Suprapubic skin (tissue), 4 donors: ENCODE results near the gene MTERF2.

Experiments used
- EP300 ChIP-seq: sonication (generic); formaldehyde crosslinking; IDR thresholded peaks from one replicate; pipeline ENCODE4 v1.6.1; 2017; ENCODE audit warnings: antibody characterized with exemption
- POLR2A ChIP-seq, 2 donors: fragments of 450-650 bp; IDR thresholded peaks; one replicate each; pipeline ENCODE4 v1.6.1; 2017; ENCODE audit warnings: antibody characterized with exemption in 2 of 2, mild to moderate bottlenecking in 2 of 2, moderate library complexity in 2 of 2
- POLR2AphosphoS5 ChIP-seq, 3 donors: sonication (generic); formaldehyde crosslinking; IDR thresholded peaks; one replicate each; pipeline ENCODE4 v1.6.1; 2017; ENCODE audit warnings: antibody characterized with exemption in 3 of 3
- TF ChIP-seq, protein P1 (sequence below), 2 donors: fragments of 200-600 bp in 1 of 2; fragments of 450-650 bp in 1 of 2; sonication (generic) in 1 of 2; IDR thresholded peaks; one replicate each; pipeline ENCODE4 v1.5.1; 2016 to 2019; ENCODE audit warnings: antibody characterized with exemption in 2 of 2, mild to moderate bottlenecking in 1 of 2, moderate library complexity in 1 of 2

DNA sequence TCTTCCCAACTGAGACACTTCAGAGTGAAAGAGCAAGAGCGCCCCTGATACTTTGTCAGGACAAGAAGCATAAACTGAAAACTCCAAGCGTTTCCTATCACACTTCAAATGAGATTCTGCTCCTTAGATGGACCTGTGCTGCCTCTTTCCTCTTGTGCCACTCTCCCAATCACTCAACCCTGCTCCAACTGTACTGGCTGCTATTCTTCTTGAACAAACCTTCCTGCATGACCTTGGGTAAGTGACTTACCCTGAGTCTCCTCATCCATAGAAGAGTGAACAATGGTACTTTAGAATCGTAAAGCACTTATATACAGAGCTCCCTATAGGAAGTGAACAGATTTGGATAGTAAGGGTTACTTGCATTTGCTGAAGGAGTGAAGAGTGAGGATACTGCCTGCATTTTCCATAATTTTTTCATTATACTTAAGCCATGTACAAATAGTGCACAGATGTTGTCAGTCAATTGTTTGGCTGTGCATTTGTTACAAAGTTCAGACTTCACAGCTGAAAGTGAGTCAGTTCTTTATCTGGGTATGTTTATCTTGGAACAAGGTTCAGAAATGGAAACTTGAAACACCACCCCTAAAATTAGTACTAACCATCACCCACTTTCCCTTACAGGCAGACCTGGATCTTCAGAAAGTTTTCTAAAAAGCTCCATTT is 10.8 kb downstream of the MTERF2 start:
- TF ChIP-seq POLR2AphosphoS5 (IDR thresholded peaks at IDR 0.05) (no peak), POLR2A (IDR thresholded peaks at IDR 0.05) (no peak), EP300 (no peak)
- TF ChIP-seq, protein P1, sequence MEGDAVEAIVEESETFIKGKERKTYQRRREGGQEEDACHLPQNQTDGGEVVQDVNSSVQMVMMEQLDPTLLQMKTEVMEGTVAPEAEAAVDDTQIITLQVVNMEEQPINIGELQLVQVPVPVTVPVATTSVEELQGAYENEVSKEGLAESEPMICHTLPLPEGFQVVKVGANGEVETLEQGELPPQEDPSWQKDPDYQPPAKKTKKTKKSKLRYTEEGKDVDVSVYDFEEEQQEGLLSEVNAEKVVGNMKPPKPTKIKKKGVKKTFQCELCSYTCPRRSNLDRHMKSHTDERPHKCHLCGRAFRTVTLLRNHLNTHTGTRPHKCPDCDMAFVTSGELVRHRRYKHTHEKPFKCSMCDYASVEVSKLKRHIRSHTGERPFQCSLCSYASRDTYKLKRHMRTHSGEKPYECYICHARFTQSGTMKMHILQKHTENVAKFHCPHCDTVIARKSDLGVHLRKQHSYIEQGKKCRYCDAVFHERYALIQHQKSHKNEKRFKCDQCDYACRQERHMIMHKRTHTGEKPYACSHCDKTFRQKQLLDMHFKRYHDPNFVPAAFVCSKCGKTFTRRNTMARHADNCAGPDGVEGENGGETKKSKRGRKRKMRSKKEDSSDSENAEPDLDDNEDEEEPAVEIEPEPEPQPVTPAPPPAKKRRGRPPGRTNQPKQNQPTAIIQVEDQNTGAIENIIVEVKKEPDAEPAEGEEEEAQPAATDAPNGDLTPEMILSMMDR (IDR thresholded peaks at IDR 0.05), result no peak
